Adrenal gland (tissue), 12 donors: Measurements from ENCODE around the gene PHLDA3. TPM values are rescaled to one million over a fixed set of nuclear protein-coding genes. Genes with fewer than 3 reads are reported as not detected.
A peak's percentile ranks its signal among the peaks of the same experiment; 100 is the strongest.

Experiments
- DNase-seq, 7 donors: peaks; one replicate each; pipeline ENCODE4 v3.0.0-alpha.2; 2019 to 2020
- H3K27ac ChIP-seq, 5 donors: fragments of 200-600 bp; sonication (generic) in 4 of 5; 1 replicate in 3 of 5; 2 replicates in 2 of 5; pipeline versions ENCODE4 v1.5.1 to v1.8.0; 2016 to 2020; ENCODE audit warnings: mild to moderate bottlenecking in 1 of 5
- H3K27me3 ChIP-seq: fragments of 200-600 bp; 2 replicates; pipeline ENCODE4 v1.8.0; 2021
- H3K36me3 ChIP-seq, 2 donors: fragments of 200-600 bp; replicated peaks in 1 of 2; 1 replicate in 1 of 2; 2 replicates in 1 of 2; pipeline versions ENCODE4 v1.5.1 to v1.8.0; 2018 to 2022
- H3K4me1 ChIP-seq, 2 donors: fragments of 200-600 bp; replicated peaks in 1 of 2; 1 replicate in 1 of 2; 2 replicates in 1 of 2; pipeline versions ENCODE4 v1.5.1 to v1.8.0; 2018 to 2021
- H3K4me3 ChIP-seq, 4 donors: fragments of 200-600 bp; sonication (generic) in 3 of 4; one replicate each; pipeline ENCODE4 v1.5.1; 2016 to 2018
- H3K9me3 ChIP-seq, 3 donors: fragments of 200-600 bp; sonication (generic) in 1 of 3; replicated peaks in 1 of 3; 1 replicate in 2 of 3; 2 replicates in 1 of 3; pipeline versions ENCODE4 v1.5.1 to v1.8.0; 2016 to 2021
- CTCF ChIP-seq, 6 experiments: fragments of 450-650 bp in 4 of 6; fragments of 200-600 bp in 2 of 6; sonication (generic) in 1 of 6; IDR thresholded peaks; 1 replicate in 5 of 6; 2 replicates in 1 of 6; pipeline versions ENCODE4 v1.5.1 to v1.8.0; 2016 to 2021; ENCODE audit warnings: antibody characterized with exemption in 6 of 6, mild to moderate bottlenecking in 2 of 6, moderate library complexity in 1 of 6
- POLR2A ChIP-seq, 2 donors: fragments of 450-650 bp; IDR thresholded peaks; one replicate each; pipeline ENCODE4 v1.6.1; 2017; ENCODE audit warnings: antibody characterized with exemption in 2 of 2, mild to moderate bottlenecking in 2 of 2, moderate library complexity in 1 of 2
- WGBS, 4 donors: extraction: QIAGEN DNeasy Blood & Tissue Kit in 2 of 4; methylation state at CpG; one replicate each; pipeline versions ENCODE4 v1.1.5 to v1.1.7; 2013 to 2017; 5-methylcytosine and 5-hydroxymethylcytosine counted together
- intact Hi-C, 2 donors: fragments of 100-400 bp; cut with DNase I; formaldehyde crosslinking; loops; one replicate each; pipeline versions ENCODE4 v1.14.1 to v1.15.0; 2022 to 2023
- polyA plus RNA-seq, 3 donors: library from polyadenylated mRNA; stranded (reverse); fragments of 200-250 nt in 2 of 3; fragments of 350-450 nt in 1 of 3; fragmentation: Illumina TruSeq in 1 of 3; extraction: RNeasy Lipid Tissue Mini Kit (QIAGEN cat#74804) in 1 of 3; gene quantifications; one replicate each; pipeline ENCODE4 v1.2.3, GENCODE V29; 2013 to 2014
- total RNA-seq, 9 donors: library from RNA; depleted of rRNA in 4 of 9; stranded (reverse); fragments of >200 nt in 4 of 9; fragments of 120-200 nt in 1 of 9; fragmentation: NEBNext Ultra II Directional in 1 of 9; extraction: Animal tissue kit (Norgen Biotek cat#: 25700) in 1 of 9; gene quantifications; one replicate each; pipeline versions ENCODE4 v1.1.0 to v1.2.4, GENCODE V29; 2013 to 2023
- donor health status: healthy with polysubstance abuse.
- donor health status: Bipolar disorder and iron deficiency.
- donor health status: DM: yes; HTN: yes; CAD: no.
- donor health status: DM: no; HTN: no; CAD: no.
- donor health status: DM: no; HTN: no; CAD: no.
- donor health status: DM: yes; HTN: yes; CAD: no.

PHLDA3 gene
- total and polyA plus RNA-seq, 12 donors, result 2.1 to 64.7 (median 29.1) TPM

GRCh38 chr1:201450721-201451291, 18.2 kb downstream of the PHLDA3 start:
- peak; percentile 20 to 68 (median 34) for DNase-seq
- 24 to 60% (median 29%) methylated on average over 7 to 12 of the region's 12 CpGs for WGBS, 4 donors
- Histone ChIP-seq H3K4me3 (no peak overlapping the region), H3K4me1 (peaks cover 0 to 6% of the 10 kb centered on the region in 2 donors), H3K9me3 (no peaks in the 10 kb centered on the region), H3K36me3 (no peaks in the 10 kb centered on the region), H3K27me3 (no peaks in the 10 kb centered on the region), H3K27ac (peak overlapping the region in 2 of 5 donors; percentile 23 to 76)
- TF ChIP-seq CTCF (IDR thresholded peaks at IDR 0.05), result no peak
- TF ChIP-seq POLR2A (IDR thresholded peaks at IDR 0.05), result no peak
- intact Hi-C loops, result no loop called here

- Histone ChIP-seq H3K27ac (peak overlapping the region in 1 of 5 donors; percentile 77), H3K27me3 (no peaks in the 10 kb centered on the region), H3K9me3 (no peaks in the 10 kb centered on the region), H3K36me3 (no peaks in the 10 kb centered on the region), H3K4me1 (peaks cover 0 to 6% of the 10 kb centered on the region in 2 donors), H3K4me3 (no peak overlapping the region)
- no peak for TF ChIP-seq POLR2A (IDR thresholded peaks at IDR 0.05)
- TF ChIP-seq CTCF (IDR thresholded peaks at IDR 0.05), result no peak
- no peak for DNase-seq
- intact Hi-C loops, result no loop called here
- 67 to 84% (median 75%) methylated on average over 1 to 5 of the region's 5 CpGs for WGBS, 4 donors
These were observed 20.0 kb downstream of the PHLDA3 start for GRCh38 chr1:201448990-201449389.

GRCh38 chr1:201447903-201448871, 20.8 kb downstream of the PHLDA3 start:
- TF ChIP-seq POLR2A (IDR thresholded peaks at IDR 0.05), result no peak
- TF ChIP-seq CTCF (IDR thresholded peaks at IDR 0.05), result peak; percentile 54 to 79 (median 64)
- Histone ChIP-seq H3K9me3 (no peaks in the 10 kb centered on the region), H3K27ac (peak overlapping the region in 1 of 5 donors; percentile 77), H3K27me3 (no peaks in the 10 kb centered on the region), H3K4me3 (no peak overlapping the region), H3K36me3 (no peaks in the 10 kb centered on the region), H3K4me1 (peaks cover 0 to 6% of the 10 kb centered on the region in 2 donors)
- 34 to 39% (median 37%) methylated on average over 14 to 20 of the region's 20 CpGs for WGBS, 4 donors
- intact Hi-C loops, result no loop called here
- DNase-seq, result peak; percentile 53 to 86 (median 65)

- intact Hi-C loops, result no loop called here
- no peaks in the 10 kb centered on the region for H3K4me1 ChIP-seq
- no peaks in the 10 kb centered on the region for H3K36me3 ChIP-seq
- H3K9me3 ChIP-seq, result no peaks in the 10 kb centered on the region
- no peak for DNase-seq
- no peaks in the 10 kb centered on the region for H3K27me3 ChIP-seq
- TF ChIP-seq CTCF (IDR thresholded peaks at IDR 0.05) (no peak), POLR2A (IDR thresholded peaks at IDR 0.05) (no peak)
- H3K27ac ChIP-seq, result no peak overlapping the region
- WGBS, 4 donors, result 85 to 94% (median 89%) methylated on average over 6 of the region's 6 CpGs
- no peak overlapping the region for H3K4me3 ChIP-seq
These were observed 23.7 kb downstream of the PHLDA3 start for GRCh38 chr1:201445310-201445709.
